WTC11 (cell line): ENCODE measurements around the gene GOSR2. TPM values are rescaled to one million over a fixed set of nuclear protein-coding genes. Genes with fewer than 3 reads are reported as not detected.
A peak's percentile ranks its signal among the peaks of the same experiment; 100 is the strongest.

ENCODE experiments used
- ATAC-seq: fragments of 200-7000 bp; cut with Tn5 transposase; 2 replicates; pipeline ENCODE4 v1.10.0; 2021; ENCODE audit warnings: mild to moderate bottlenecking, moderate library complexity
- CTCF ChIA-PET: fragments of 300-600 bp; sonication (Branson Sonifier 250); formaldehyde crosslinking; loops from one replicate; lab custom pipeline; 2021; ENCODE audit warnings: antibody characterized with exemption; lab: Charles Lee
- POLR2A ChIA-PET: fragments of 350-600 bp; sonication (Branson Sonifier 250); formaldehyde crosslinking; loops from one replicate; lab custom pipeline; 2021; ENCODE audit warnings: antibody characterized with exemption; lab: Charles Lee
- DNase-seq: peaks from one replicate; pipeline ENCODE4 v3.0.0; 2021; ENCODE audit warnings: low spot score
- H3K27ac Mint-ChIP-seq: 2 replicates; pipeline ENCODE4 v1.8.0; 2021; ENCODE audit warnings: mixed read lengths
- H3K27me3 Mint-ChIP-seq: 2 replicates; pipeline ENCODE4 v1.8.0; 2021; ENCODE audit warnings: low read depth, mild to moderate bottlenecking, moderate library complexity, mixed read lengths
- H3K36me3 Mint-ChIP-seq: 2 replicates; pipeline ENCODE4 v1.8.0; 2021; ENCODE audit warnings: mixed read lengths
- H3K4me1 Mint-ChIP-seq: 2 replicates; pipeline ENCODE4 v1.8.0; 2022; ENCODE audit warnings: mixed read lengths
- H3K4me3 Mint-ChIP-seq: 2 replicates; pipeline ENCODE4 v1.8.0; 2021; ENCODE audit warnings: mild to moderate bottlenecking, moderate library complexity, mixed read lengths
- H3K9me3 Mint-ChIP-seq: 2 replicates; pipeline ENCODE4 v1.8.0; 2021; ENCODE audit warnings: mixed read lengths
- ARID4B ChIP-seq: sonication (generic); formaldehyde crosslinking; IDR thresholded peaks from 2 replicates; pipeline ENCODE4 v1.8.0; 2023; ENCODE audit warnings: missing genetic modification reagents, mild to moderate bottlenecking, borderline replicate concordance
- ATF3 ChIP-seq: sonication (generic); formaldehyde crosslinking; conservative IDR thresholded peaks from 2 replicates; pipeline ENCODE4 v1.8.1; 2022; ENCODE audit warnings: mild to moderate bottlenecking, missing genetic modification reagents
- ATF6 ChIP-seq: sonication (generic); formaldehyde crosslinking; IDR thresholded peaks from 2 replicates; pipeline ENCODE4 v1.8.1; 2023; ENCODE audit warnings: mild to moderate bottlenecking, missing genetic modification reagents
- CBFB ChIP-seq: sonication (generic); formaldehyde crosslinking; IDR thresholded peaks from 2 replicates; pipeline ENCODE4 v1.8.1; 2022; ENCODE audit warnings: mild to moderate bottlenecking, low read depth, missing genetic modification reagents
- E2F4 ChIP-seq: sonication (generic); formaldehyde crosslinking; IDR thresholded peaks from 2 replicates; pipeline ENCODE4 v1.8.1; 2022; ENCODE audit warnings: low read depth, mild to moderate bottlenecking, moderate library complexity, missing genetic modification reagents, borderline replicate concordance
- EMX1 ChIP-seq: fragments of 250-450 bp; sonication (Bioruptor Pico); IDR thresholded peaks from 2 replicates; pipeline ENCODE4 v1.8.0; 2021; ENCODE audit warnings: mild to moderate bottlenecking
- FOXK1 ChIP-seq: sonication (generic); formaldehyde crosslinking; IDR thresholded peaks from 2 replicates; pipeline ENCODE4 v1.8.0; 2022; ENCODE audit warnings: mild to moderate bottlenecking, moderate library complexity, missing genetic modification reagents
- FOXP4 ChIP-seq: sonication (generic); formaldehyde crosslinking; IDR thresholded peaks from 2 replicates; pipeline ENCODE4 v1.8.0; 2022; ENCODE audit warnings: mild to moderate bottlenecking, missing genetic modification reagents
- GTF2I ChIP-seq: fragments of 250-450 bp; sonication (Bioruptor Pico); conservative IDR thresholded peaks from 2 replicates; pipeline ENCODE4 v1.4.0; 2021; ENCODE audit warnings: mild to moderate bottlenecking
- NFATC4 ChIP-seq: fragments of 250-450 bp; sonication (Bioruptor Pico); IDR thresholded peaks from 2 replicates; pipeline ENCODE4 v1.9.0; 2021; ENCODE audit warnings: mild to moderate bottlenecking
- PRDM15 ChIP-seq: sonication (generic); formaldehyde crosslinking; IDR thresholded peaks from 2 replicates; pipeline ENCODE4 v1.8.0; 2022; ENCODE audit warnings: missing genetic modification reagents
- RELA ChIP-seq: sonication (generic); formaldehyde crosslinking; IDR thresholded peaks from 2 replicates; pipeline ENCODE4 v1.8.1; 2022; ENCODE audit warnings: missing genetic modification reagents, mild to moderate bottlenecking, borderline replicate concordance
- SMAD4 ChIP-seq: sonication (generic); formaldehyde crosslinking; IDR thresholded peaks from 2 replicates; pipeline ENCODE4 v1.8.0; 2022; ENCODE audit warnings: mild to moderate bottlenecking, missing genetic modification reagents
- SOX15 ChIP-seq: fragments of 250-450 bp; sonication (Bioruptor Pico); IDR thresholded peaks from 2 replicates; pipeline ENCODE4 v1.9.0; 2021; ENCODE audit warnings: mild to moderate bottlenecking
- TCF7 ChIP-seq: sonication (generic); formaldehyde crosslinking; IDR thresholded peaks from 2 replicates; pipeline ENCODE4 v1.8.0; 2022; ENCODE audit warnings: mild to moderate bottlenecking, low read depth, missing genetic modification reagents, moderate library complexity
- TP53 ChIP-seq: sonication (generic); formaldehyde crosslinking; IDR thresholded peaks from 2 replicates; pipeline ENCODE4 v1.8.1; 2023; ENCODE audit warnings: mild to moderate bottlenecking, missing genetic modification reagents
- ZBTB21 ChIP-seq: sonication (generic); formaldehyde crosslinking; IDR thresholded peaks from 2 replicates; pipeline ENCODE4 v1.8.1; 2023; ENCODE audit warnings: mild to moderate bottlenecking, missing genetic modification reagents, borderline replicate concordance
- ZNF232 ChIP-seq: sonication (generic); formaldehyde crosslinking; IDR thresholded peaks from 2 replicates; pipeline ENCODE4 v1.8.0; 2022; ENCODE audit warnings: mild to moderate bottlenecking, missing genetic modification reagents
- ZNF263 ChIP-seq: sonication (generic); formaldehyde crosslinking; IDR thresholded peaks from 2 replicates; pipeline ENCODE4 v1.8.1; 2022; ENCODE audit warnings: low read depth, mild to moderate bottlenecking, moderate library complexity, missing genetic modification reagents
- ZNF317 ChIP-seq: sonication (generic); formaldehyde crosslinking; IDR thresholded peaks from 2 replicates; pipeline ENCODE4 v1.8.1; 2023; ENCODE audit warnings: low read depth, mild to moderate bottlenecking, moderate library complexity, missing genetic modification reagents, borderline replicate concordance
- ZNF396 ChIP-seq: fragments of 250-450 bp; sonication (Bioruptor Pico); IDR thresholded peaks from 2 replicates; pipeline ENCODE4 v1.8.0; 2021; ENCODE audit warnings: mild to moderate bottlenecking, moderate library complexity, borderline replicate concordance
- total RNA-seq: library from RNA; stranded (reverse); gene quantifications from 3 replicates; pipeline ENCODE4 v1.2.3, GENCODE V29; 2021
- TF ChIP-seq, protein P1 (sequence below): sonication (generic); formaldehyde crosslinking; IDR thresholded peaks from 2 replicates; pipeline ENCODE4 v1.8.0; 2023; ENCODE audit warnings: missing genetic modification reagents

GOSR2 gene
- total RNA-seq, 1 experiment from 2014 or later: 45.8 TPM

DNA sequence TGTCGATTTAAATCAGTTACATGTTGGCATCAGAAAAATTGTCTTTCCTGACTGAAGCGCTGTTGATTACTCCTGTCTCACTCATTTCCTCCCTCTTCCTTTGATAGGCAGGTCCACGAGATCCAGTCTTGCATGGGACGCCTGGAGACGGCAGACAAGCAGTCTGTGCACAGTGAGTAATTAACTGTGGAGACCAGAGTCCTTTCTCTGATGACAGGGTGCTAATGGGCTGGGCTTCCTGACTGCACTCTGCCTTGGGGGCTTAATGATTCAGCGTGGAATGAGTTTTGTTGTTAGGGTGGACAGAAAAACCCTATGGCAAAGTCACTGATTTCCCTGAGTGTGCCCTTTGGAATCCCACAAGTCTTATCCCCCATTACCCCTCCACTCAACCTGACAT is 6.5 kb downstream of the GOSR2 start (continued):
- no peak for TF ChIP-seq ZNF317 (CRISPR knock-in tag)
- TF ChIP-seq ZNF232 (CRISPR knock-in tag): no peak

DNA sequence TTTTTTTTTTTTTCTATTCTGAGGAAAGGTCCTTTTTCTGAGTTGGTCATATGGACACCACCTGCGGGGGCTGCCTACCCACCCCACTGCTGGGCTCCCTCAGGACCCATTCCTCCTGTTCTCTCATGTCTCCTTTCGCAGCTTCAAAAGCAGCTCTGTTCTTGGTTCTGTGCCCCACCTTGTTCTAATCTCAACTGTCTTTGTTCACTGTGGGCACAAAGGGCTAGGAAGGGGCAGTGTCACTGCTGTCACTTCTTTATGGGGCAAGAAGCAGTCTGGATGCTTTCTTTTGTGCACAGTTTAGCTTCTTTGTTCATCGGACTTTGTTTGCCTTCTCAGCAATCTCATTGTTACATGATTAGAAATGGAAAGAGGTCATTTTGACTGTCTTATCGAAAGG is 7.1 kb downstream of the GOSR2 start:
- no peaks in the 10 kb centered on the region for H3K4me1 Mint-ChIP-seq
- ATAC-seq (no peak), DNase-seq (no peak)
- no peak overlapping the region for H3K4me3 Mint-ChIP-seq
- H3K36me3 Mint-ChIP-seq: peaks cover 47% of the 10 kb centered on the region
- no peak for TF ChIP-seq ATF6 (CRISPR knock-in tag)
- no peak for TF ChIP-seq ARID4B (CRISPR knock-in tag)
- TF ChIP-seq CBFB (CRISPR knock-in tag): no peak
- TF ChIP-seq TP53 (CRISPR knock-in tag): no peak
- TF ChIP-seq TCF7 (CRISPR knock-in tag): no peak
- TF ChIP-seq, protein P1, sequence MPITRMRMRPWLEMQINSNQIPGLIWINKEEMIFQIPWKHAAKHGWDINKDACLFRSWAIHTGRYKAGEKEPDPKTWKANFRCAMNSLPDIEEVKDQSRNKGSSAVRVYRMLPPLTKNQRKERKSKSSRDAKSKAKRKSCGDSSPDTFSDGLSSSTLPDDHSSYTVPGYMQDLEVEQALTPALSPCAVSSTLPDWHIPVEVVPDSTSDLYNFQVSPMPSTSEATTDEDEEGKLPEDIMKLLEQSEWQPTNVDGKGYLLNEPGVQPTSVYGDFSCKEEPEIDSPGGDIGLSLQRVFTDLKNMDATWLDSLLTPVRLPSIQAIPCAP (CRISPR knock-in tag): no peak
- no peak for TF ChIP-seq ATF3
- TF ChIP-seq EMX1 (CRISPR knock-in tag): no peak
- TF ChIP-seq RELA: no peak
- no peak for TF ChIP-seq FOXK1 (CRISPR knock-in tag)
- no peak for TF ChIP-seq GTF2I (CRISPR knock-in tag)
- TF ChIP-seq E2F4 (CRISPR knock-in tag): no peak
- no peak for TF ChIP-seq PRDM15 (CRISPR knock-in tag)
- no peak for TF ChIP-seq ZNF396
- TF ChIP-seq FOXP4: no peak
- no peak for TF ChIP-seq ZNF263 (CRISPR knock-in tag)
- TF ChIP-seq SMAD4 (CRISPR knock-in tag): no peak
- no peak for TF ChIP-seq ZBTB21
- TF ChIP-seq NFATC4 (CRISPR knock-in tag): no peak
- TF ChIP-seq SOX15: no peak
- H3K27me3 Mint-ChIP-seq: no peaks in the 10 kb centered on the region
- CTCF ChIA-PET: no interaction called here
- POLR2A ChIA-PET: no interaction called here
- peak overlapping the region; percentile 19; the same call in 1 of the 2 replicates for H3K27ac Mint-ChIP-seq
- H3K9me3 Mint-ChIP-seq: no peaks in the 10 kb centered on the region
